Osteocyte (in vitro differentiated cells): ENCODE results near the gene FBN3. TPM values are rescaled to one million over a fixed set of nuclear protein-coding genes. Genes with fewer than 3 reads are reported as not detected.

Experiments
- DNase-seq: peaks from one replicate; pipeline ENCODE4 v3.0.0; 2021; ENCODE audit warnings: mixed read lengths; ENCODE audit not compliant: unreplicated experiment; ENCODE audit errors: extremely low spot score
- H3K27ac Mint-ChIP-seq: one replicate; pipeline ENCODE4 v1.8.0; 2021; ENCODE audit warnings: mild to moderate bottlenecking, mixed read lengths; ENCODE audit not compliant: unreplicated experiment
- H3K27me3 Mint-ChIP-seq: one replicate; pipeline ENCODE4 v1.8.0; 2021; ENCODE audit warnings: mixed read lengths; ENCODE audit not compliant: unreplicated experiment
- H3K36me3 Mint-ChIP-seq: one replicate; pipeline ENCODE4 v1.8.0; 2021; ENCODE audit warnings: mixed read lengths; ENCODE audit not compliant: unreplicated experiment
- H3K4me1 Mint-ChIP-seq: one replicate; pipeline ENCODE4 v1.8.0; 2021; ENCODE audit warnings: mixed read lengths; ENCODE audit not compliant: unreplicated experiment
- H3K4me3 Mint-ChIP-seq: one replicate; pipeline ENCODE4 v1.8.0; 2021; ENCODE audit warnings: mild to moderate bottlenecking, moderate library complexity, mixed read lengths; ENCODE audit not compliant: unreplicated experiment
- H3K9me3 Mint-ChIP-seq: one replicate; pipeline ENCODE4 v1.8.0; 2021; ENCODE audit warnings: mixed read lengths; ENCODE audit not compliant: unreplicated experiment
- CTCF ChIP-seq: fragments of 200-600 bp; sonication (generic); IDR thresholded peaks from 2 replicates; pipeline ENCODE4 v1.5.0; 2021; ENCODE audit warnings: antibody characterized with exemption, mild to moderate bottlenecking, moderate library complexity
- total RNA-seq: library from RNA; stranded (reverse); gene quantifications from 2 replicates; pipeline ENCODE4 v1.2.1, GENCODE V29; 2021

Gene FBN3
- total RNA-seq, 1 donor from 2014 or later: 0.19 TPM

GRCh38 chr19:8085598-8086408, 63.6 kb downstream of the FBN3 start:
- Mint-ChIP-seq H3K4me1 (peaks cover 4% of the 10 kb centered on the region), H3K27me3 (peaks cover 2% of the 10 kb centered on the region), H3K9me3 (no peaks in the 10 kb centered on the region), H3K27ac (no peak overlapping the region), H3K36me3 (no peaks in the 10 kb centered on the region), H3K4me3 (no peak overlapping the region)
- TF ChIP-seq CTCF: no peak
- DNase-seq: no peak

GRCh38 chr19:8084152-8084551, 65.2 kb downstream of the FBN3 start:
- Mint-ChIP-seq H3K4me3 (no peak overlapping the region), H3K36me3 (no peaks in the 10 kb centered on the region), H3K27me3 (peaks cover 4% of the 10 kb centered on the region), H3K27ac (no peak overlapping the region), H3K9me3 (no peaks in the 10 kb centered on the region), H3K4me1 (peaks cover 4% of the 10 kb centered on the region)
- no peak for TF ChIP-seq CTCF
- no peak for DNase-seq

GRCh38 chr19:8083141-8083540, 66.3 kb downstream of the FBN3 start:
- Mint-ChIP-seq H3K36me3 (no peaks in the 10 kb centered on the region), H3K4me1 (peaks cover 4% of the 10 kb centered on the region), H3K9me3 (no peaks in the 10 kb centered on the region), H3K27me3 (peaks cover 5% of the 10 kb centered on the region), H3K4me3 (no peak overlapping the region), H3K27ac (no peak overlapping the region)
- no peak for DNase-seq
- no peak for TF ChIP-seq CTCF

GRCh38 chr19:8081569-8082550, 67.5 kb downstream of the FBN3 start:
- Mint-ChIP-seq H3K4me3 (no peak overlapping the region), H3K27ac (no peak overlapping the region), H3K27me3 (peaks cover 8% of the 10 kb centered on the region), H3K9me3 (no peaks in the 10 kb centered on the region), H3K4me1 (peaks cover 4% of the 10 kb centered on the region), H3K36me3 (no peaks in the 10 kb centered on the region)
- no peak for TF ChIP-seq CTCF
- DNase-seq: no peak

GRCh38 chr19:8080832-8081231, 68.6 kb downstream of the FBN3 start:
- Mint-ChIP-seq H3K4me3 (no peak overlapping the region), H3K9me3 (no peaks in the 10 kb centered on the region), H3K27me3 (peaks cover 8% of the 10 kb centered on the region), H3K4me1 (peaks cover 2% of the 10 kb centered on the region), H3K27ac (no peak overlapping the region), H3K36me3 (no peaks in the 10 kb centered on the region)
- DNase-seq: no peak
- no peak for TF ChIP-seq CTCF
